DOHH2 (cell line): ENCODE measurements around the gene MOB2.

ENCODE experiments used
- CTCF ChIP-seq: fragments of 200-600 bp; sonication (generic); IDR thresholded peaks from one replicate; pipeline ENCODE4 v1.5.1; 2014; ENCODE audit warnings: antibody characterized with exemption, mild to moderate bottlenecking, low read depth, low read length; ENCODE audit not compliant: poor library complexity, severe bottlenecking
- EZH2phosphoT487 ChIP-seq: fragments of 200-600 bp; sonication (generic); IDR thresholded peaks from 2 replicates; pipeline ENCODE4 v1.6.1; 2017; ENCODE audit warnings: borderline replicate concordance, mild to moderate bottlenecking, antibody characterized with exemption, low read length, moderate library complexity, mixed read lengths

GRCh38 chr11:1471736-1472135 is 14.8 kb downstream of the MOB2 start:
- no peak for TF ChIP-seq CTCF
- no peak for TF ChIP-seq EZH2phosphoT487
